Amygdala (tissue), 56 donors: ENCODE results near the gene IFNL3.
"Not testable (repeated sequence)": the region's sequence is repeated elsewhere in the genome, so short reads cannot be mapped to it uniquely, and the experiment has no call there.

ENCODE experiments used
- DNase-seq, 56 donors: peaks; one replicate each; lab custom pipeline; 2025; lab: John Stamatoyannopoulos, UW

The IFNL3 gene

DNA sequence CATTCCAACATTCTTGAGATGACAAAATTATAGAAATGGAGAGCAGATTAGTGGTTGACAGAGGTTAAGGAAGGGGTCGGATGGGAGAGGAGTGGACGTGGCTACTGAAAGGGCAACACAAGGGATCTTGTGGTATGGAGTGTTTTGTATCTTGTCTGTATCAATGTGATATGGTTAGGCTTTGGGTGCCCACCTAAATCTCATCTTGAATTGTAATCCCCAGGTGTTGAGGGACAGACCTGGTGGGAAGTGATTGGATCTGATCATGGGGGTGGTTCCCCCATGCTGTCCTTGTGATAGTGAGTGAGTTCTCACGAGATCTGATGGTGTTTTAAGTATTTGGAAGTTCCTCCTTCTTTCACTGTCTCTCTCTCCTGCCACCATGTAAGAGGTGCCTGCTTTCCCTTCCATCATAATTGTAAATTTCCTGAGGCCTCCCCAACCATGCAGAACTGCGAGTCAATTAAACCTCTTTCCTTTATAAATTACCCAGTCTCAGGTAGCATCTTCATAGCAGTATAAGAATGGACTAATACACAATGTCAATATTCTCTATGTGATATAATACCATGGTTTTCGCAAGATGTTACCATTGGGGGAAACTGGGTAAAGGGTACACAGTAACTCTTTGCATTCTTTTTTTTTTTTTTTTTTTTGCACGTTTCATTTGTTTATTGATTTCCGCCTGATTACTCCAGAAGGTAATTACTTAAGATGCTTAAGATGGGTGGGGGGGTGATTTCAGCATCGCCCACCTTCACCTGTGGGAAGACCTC is 8.8 kb upstream of the IFNL3 start:
- no peak for DNase-seq

DNA sequence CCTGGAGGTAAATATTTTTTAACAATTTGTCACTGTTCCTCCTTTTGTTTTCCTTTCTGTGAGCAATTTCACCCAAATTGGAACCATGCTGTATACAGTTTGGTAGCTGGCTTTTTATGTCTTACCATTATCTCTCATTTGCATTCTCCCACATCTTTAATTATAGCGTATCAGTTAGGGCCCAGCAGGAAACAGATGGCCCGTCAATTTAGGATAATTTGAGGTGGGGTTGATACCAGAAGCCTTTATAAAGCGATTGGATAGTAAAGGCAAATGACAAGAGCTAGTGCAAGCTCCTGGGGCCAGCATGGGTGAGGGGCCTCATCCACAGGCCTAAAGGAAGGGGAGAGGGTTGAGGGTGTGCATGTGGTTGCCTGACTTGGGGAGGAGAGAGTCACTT is 7.7 kb upstream of the IFNL3 start:
- DNase-seq, result no peak

DNA sequence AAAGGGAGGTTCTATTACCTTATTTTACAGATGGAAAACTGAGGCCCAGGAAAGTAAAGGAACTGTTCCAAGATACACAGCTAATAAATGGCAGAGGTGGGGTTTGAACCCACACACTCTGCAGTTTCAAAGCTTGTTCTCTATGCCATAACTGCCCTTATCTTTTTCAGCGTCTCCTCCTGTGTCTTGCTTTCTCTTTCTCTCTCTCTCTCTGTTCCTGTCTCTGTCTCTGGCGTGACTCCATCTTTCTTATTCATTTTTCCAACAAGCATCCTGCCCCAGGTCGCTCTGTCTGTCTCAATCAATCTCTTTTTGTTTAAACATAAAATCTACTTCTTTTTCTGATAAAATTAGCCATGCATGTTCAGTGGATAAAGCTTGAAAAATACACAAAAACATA is 7.0 kb upstream of the IFNL3 start:
- no peak for DNase-seq

DNA sequence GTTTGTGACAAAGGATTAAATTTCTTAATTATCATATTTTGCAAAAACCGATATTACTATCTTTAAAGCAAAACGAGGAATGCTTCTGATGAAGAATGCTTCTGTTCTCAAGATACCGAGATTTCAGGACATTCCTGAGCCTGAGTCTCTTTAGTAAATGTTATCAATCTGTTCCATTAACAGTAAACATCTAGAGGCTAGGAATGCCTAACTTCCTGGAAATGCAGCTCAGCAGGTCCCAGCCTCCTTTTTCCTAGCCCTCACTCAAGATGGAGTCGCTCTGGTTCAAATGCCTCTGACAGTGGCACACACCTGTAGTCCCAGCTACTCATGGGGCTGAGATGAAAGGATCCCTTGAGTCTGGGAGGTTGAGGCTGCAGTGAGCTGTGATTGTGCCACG is 6.3 kb upstream of the IFNL3 start:
- DNase-seq, result no peak

DNA sequence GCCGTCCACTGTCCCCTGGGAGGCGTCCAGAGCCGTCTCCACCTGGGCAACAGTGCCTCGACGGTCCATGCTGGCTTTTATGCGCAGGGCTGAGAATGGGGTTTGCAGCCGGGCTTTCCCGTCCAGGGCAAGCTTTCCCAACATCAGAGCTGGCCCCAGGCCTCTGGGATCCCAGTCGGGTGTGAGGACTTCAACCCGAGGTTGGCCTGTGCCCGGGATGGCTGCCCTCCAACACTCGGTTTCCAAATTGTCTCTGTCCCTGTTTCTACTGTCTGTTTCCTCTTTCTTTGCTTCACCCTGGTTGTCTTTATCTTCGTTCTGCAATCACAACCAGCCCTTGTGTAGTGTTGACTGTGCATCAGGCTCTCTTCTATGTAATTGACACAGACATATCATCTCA is 4.0 kb upstream of the IFNL3 start, which contains the start of gene IFNL4:
IFNL4 (minus strand) TSS at position 51 of the 400 bp plus-strand sequence.
- DNase-seq, result no peak

DNA sequence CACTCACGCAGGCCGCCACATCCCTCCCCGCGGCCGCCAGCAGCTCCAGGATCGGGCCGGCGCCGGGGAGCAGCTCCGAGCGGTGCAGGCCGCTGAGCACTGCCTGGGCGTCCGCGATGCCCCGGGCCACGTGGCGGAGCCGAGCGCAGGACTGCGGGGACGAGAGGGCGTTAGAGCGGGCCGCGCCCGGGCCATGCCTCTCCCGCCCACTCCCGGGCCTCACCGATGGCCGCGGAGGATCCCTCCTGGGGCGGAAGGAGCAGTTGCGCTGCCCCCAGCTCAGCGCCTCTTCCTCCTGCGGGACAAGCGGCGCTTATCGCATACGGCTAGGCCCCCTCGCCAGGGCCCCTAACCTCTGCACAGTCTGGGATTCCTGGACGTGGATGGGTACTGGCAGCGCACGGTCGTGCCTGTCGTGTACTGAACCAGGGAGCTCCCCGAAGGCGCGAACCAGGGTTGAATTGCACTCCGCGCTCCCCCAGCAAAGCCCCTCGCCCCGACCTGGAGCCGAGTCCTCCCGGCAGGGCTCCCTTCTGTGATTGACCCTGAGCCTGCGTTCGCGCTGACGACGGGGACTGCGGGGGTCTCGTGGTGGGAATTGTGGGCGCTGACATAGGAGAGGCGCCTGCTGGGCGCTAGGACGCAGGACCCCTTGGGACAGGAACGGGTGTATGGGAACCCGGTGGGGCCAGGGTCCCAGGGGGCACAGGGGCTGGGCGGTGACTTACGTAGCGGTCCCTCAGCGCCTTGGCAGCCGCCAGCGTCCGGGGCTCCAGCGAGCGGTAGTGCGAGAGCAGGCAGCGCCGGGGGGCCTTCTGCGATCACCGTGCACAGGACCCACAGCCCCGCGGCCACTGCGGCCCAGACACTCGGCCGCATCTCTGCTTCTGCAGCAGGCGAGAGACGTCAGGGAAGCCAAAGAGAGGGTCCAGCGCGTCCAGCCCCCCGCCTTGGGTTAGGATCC is 3.2 kb upstream of the IFNL3 start:
- DNase-seq, result no peak

DNA sequence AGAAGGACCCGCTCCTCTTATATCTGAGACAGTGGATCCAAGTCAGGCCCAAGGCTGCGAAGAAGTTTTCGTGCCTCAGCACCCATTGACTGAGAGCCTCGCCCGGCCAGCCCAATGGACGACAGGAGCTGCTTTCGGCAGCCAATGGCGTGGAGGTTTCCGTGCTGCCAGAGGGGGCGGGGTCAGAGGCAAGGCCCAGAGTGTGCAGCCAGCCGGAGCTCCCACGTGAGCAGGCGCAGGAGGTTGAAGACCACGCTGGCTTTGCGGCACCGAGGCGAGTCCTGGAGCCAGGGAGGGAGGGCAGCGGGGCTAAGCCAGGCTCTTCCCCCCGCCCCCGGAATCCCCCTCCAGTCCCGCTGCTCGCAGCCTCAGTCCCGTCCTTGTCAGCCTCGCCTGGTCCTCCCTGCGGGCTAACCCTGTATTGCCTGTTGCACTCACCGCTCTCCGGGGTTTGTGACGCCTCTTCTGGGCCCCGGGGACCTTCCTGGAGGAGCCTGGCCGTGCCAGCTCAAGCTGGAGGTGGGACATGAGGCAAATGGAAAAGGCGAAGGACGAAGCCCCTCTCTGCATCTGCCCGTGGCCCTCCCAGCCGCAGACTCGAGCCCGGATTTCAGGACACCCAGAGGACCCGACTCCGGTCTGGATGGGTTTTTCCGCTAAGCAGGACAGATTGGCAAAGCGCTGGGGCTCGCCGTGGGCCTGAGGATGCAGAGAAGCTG is 2.3 kb upstream of the IFNL3 start:
- peak in 26 of 56 donors; percentile 3 to 46 (median 18) for DNase-seq

DNA sequence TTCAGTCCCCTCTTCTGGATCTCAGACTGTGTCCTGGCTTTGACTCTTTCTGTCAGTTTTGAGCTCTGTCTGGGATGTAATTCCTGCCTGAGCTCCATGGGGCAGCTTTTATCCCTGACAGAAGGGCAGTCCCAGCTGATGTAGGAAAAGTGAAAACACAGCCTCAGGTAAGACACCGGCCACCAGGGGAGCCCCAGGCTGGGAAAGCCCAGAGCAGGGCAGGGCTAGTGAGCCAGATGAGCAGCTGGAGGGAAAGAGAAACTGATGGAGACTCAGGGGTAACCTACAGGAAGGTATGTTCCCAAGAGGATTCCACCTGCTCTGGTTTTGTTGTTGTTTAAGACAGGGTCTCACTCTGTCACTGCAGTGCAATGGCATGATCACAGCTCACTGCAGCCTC is 360 bp upstream of the IFNL3 start:
- DNase-seq, result not testable (repeated sequence)

DNA sequence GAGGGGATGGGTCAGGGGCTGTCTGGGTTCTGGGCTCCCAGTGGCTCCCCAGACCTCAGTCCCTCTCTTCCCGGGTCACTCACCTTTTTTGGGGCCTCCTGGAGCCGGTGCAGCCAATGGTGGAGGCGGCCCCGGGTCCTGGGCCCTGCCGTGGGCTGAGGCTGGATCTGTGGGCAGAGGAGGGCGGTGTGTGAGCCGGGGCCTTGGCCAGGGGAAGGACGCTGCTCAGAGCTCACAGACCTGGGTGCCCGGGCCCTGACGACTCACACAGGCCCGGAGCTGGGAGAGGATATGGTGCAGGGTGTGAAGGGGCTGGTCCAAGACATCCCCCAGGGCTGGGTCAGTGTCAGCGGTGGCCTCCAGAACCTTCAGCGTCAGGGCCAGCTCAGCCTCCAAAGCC is 1.1 kb downstream of the IFNL3 start:
- not testable (repeated sequence) for DNase-seq

DNA sequence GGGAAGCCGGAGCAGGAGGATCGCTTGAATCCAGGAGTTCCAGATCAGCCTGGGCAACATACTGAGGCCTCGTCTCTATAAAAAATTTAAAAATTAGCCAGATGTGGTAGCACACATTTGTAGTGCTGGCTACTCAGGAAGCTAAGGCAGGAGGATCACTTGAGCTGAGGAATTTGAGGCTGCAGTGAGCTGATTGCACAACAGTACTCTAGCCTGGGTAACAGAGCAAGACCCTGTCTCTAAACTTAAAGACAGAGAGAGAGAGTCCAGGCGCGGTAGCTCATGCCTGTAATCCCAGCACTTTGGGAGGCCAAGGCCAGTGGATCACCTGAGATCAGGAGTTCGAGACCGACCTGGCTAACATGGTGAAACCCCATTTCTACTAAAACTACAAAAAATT is 4.4 kb downstream of the IFNL3 start:
- no peak for DNase-seq

DNA sequence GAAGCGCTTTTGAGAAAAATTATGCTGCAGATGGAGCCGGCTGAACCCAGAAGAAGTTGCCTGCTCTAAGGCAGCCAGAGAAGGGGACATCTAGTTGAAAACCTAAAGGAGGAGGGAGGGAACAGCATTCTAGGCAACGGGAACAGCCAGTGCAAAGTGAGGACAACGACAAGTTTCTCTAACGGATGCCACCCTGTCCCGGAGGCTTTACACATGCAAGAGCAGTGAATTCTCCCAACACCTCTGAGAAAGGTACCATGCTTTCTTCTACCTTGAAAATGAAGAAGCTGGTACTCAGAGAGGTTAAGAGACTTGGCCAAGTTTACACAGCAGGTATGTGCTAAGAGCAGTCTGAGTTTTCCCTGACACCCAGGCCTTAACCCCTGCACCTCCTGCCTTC is 5.9 kb downstream of the IFNL3 start:
- DNase-seq, result no peak

DNA sequence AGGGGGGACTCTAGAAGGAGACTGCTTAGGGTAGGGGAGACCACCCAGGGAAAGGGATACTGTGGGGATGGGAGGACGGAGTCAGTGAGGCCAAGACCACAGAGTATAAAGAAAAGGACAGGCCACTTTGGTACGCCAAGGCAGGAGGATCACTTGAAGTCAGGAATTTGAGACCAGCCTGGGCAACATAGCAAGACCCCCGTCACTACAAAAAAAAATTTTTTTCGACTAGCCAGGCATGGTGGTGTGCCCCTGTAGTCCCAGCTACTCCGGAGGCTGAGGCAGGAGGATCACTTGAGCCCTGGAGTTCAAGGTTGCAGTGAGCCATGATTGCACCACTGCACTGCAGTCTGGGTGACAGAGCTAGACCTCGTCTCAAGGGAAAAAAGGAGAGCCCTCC is 6.6 kb downstream of the IFNL3 start:
- no peak for DNase-seq

DNA sequence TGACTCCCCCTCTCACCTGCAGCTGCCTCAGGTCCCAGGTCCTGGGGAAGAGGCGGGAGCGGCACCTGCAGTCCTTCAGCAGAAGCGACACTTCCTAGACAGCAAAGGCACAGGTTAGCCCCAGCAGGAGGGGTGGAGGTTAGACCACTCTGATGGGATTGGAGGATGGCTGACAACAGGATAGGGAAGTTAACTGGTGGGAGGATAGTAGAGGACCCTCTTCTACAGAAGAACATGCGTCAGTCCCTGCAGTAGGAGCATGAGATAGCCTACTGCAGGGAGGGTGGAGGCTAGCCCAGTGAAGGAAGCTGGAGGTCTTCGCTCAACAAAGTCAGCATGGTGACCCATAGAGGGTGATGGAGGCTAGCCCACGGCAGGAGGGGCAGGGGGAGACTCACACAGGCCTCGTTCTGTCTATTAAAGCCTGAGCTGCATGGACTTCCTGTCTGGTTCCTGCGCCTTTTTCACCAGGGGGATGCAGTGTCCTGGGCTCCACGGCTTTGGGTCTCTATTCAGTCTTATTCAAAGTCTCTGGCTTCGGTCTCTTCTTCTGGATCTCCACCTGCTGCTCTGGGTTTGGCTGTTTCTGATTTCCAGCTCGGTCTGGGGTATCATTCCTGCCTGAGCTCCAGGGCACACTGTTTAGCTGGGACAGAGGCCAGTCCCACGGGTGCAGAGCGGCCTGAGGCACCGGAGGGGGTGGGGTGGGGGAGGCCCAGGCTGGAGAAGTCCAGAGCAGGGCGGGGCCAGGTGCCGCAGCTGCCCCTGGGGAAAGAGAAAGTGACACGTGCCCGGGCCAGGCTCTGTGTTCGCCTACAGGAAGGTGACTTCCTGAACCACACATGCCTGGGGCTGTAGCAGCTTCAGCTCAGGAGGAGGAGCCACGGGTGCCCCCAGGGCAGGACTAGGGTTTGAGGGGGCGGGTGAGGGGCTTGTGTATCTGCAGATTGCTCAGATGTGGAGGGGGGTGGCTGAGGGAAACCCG is 7.3 kb downstream of the IFNL3 start:
- no peak for DNase-seq

DNA sequence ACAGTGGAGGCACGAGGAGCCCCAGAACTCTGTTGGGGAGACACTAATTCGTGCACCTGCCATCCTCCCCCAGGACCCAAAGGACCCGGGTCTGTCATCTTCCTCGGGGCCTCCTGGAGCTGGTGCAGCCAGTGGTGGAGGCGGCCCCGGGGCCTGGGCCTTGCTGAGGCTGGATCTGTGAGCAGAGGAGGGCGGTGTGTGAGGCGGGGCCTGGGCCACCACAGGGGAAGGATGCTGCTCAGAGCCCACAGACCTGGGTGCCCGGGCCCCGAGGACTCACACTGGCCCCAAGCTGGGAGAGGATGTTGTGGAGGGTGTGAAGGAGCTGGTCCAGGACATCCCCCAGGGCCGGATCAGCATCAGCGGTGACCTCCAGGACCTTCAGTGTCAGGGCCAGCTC is 8.3 kb downstream of the IFNL3 start:
- DNase-seq, result no peak

DNA sequence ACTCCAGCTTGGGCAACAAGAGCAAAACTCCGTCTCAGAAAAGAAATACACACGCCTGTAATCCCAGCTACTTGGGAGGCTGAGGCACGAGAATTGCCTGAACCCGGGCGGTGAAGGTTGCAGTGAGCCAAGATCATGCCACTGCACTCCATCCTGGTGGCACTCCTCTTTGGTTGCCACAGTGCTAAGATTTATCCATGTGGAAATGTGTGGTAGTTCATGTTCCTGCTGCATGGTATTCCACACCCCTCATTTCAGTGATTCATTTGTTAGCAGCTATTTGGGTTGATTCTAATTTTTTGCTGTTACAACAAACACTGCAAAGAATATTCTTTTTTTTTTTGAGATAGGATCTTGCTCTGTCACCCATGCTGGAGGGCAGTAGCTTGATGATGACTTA is 12.1 kb downstream of the IFNL3 start:
- no peak for DNase-seq

DNA sequence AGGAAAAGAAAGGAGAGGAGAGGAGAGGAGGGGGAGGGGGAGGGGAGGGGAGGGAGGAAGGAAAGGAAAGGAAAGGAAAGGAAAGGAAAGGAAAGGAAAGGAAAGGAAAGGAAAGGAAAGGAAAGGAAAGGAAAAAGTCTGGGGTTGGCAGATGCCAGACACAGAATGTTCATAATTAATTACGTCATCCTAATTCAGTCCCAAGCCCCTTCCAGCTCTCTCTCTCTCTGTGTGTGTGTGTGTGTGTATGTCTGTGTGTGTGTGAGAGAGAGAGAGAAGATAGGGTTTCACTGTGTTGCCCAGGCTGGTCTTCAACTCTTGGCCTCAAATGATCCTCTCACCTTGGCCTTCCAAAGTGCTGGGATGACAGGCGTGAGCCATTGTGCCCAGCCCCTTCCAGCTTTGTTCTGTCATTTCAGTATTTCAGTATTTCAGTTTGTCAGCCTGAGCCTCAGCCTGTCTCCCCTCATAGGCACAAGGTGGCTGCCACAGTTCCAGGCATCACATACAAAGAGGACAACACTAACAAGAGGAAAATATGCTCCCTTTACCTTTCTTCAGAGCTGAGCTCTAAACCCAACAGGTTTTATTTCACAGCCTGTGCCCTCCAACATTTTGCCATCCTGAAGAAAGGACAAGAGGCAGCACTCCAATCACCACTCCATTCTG is 14.6 kb downstream of the IFNL3 start:
- no peak for DNase-seq

DNA sequence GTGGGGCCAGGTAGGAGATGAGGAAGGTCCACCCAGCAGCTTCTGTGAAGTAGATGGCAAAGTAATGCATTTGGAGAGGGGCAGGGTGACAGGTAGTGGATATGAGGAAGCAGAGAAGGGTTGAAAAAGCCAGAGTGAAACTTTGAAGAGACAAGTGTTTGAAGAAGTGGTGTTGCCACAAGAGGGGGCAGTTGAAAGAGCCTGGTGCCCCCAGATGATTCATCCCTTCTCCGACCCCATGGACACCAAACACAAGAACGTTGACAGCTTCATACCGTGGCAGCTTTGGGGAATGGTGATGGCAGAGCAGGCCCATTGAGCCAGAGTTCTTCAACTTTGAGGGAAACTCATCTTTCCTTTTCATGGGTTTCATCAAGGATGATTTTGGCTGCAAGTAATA is 19.9 kb downstream of the IFNL3 start:
- no peak for DNase-seq

DNA sequence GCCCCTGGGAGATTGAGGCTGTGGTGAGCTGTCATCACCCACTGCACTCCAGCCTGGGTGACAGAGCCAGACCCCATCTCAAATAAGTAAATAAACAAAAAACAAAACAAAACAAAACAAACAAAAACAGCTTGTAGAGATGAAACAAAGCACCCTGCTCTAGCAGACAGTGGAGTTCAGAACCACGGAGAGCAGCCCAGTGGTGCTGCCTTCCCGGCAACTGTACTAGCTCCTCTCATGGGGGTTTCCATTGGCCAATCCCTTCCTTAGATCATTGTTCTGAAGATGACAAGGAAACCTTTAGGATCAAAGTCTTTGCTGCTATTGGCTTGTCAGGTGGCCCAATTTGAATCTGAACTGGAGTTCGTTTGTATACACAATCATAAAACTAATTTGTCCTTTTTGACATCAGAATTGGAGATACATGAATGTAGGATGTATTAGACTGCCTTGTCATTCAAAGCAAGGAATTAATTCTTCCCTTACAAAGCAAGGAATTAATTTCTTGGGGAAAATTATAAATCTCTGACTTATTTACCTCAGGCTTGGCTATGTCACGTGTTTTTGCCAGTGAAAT is 21.0 kb downstream of the IFNL3 start:
- DNase-seq, result no peak

DNA sequence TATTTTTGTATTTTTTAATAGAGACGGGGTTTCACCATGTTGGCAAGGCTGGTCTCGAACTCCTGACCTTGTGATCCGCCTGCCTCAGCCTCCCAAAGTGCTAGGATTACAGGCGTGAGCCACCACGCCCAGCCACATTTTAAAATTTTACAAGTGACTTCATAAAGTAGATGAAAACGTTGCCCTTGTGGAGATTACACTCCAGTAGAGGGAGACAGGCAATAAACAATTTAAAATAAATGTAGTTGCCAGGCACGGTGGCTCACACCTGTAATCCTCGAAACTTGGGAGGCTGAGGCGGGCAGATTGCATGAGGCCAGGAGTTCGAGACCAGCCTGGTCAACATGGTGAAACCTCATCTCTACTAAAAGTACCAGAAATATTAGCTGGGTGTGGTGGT is 25.7 kb downstream of the IFNL3 start:
- DNase-seq, result not testable (repeated sequence)
